ENCODE results near the gene CASKIN1.

Gene CASKIN1

GRCh38 chr16:2147378-2147777, 49.0 kb downstream of the CASKIN1 start:
- no peak overlapping the region for H3K4me3 ChIP-seq (ENCODE audit: low read depth in 1 of 2, low read length in 2 of 2)
- no peak overlapping the region for H3K4me2 ChIP-seq (ENCODE audit: insufficient read depth, low read length)
- ATAC-seq (ENCODE audit: insufficient read depth, low read depth) (no peak), DNase-seq (no peak)
- no peak overlapping the region for H3K9ac ChIP-seq (ENCODE audit: low read depth, low read length)
- no peak overlapping the region for H2AFZ ChIP-seq (ENCODE audit: low read depth, low read length)
- H4K20me1 ChIP-seq (ENCODE audit: insufficient read depth, low read length) = peaks cover 46% of the 10 kb centered on the region
- peaks cover 4% of the 10 kb centered on the region; the same call in 1 of the 2 replicates for H3K79me2 ChIP-seq (ENCODE audit: insufficient read depth, low read length)
- H3K27me3 ChIP-seq (ENCODE audit: insufficient read depth, low read length, poor library complexity) = no peaks in the 10 kb centered on the region
- peaks cover 22% of the 10 kb centered on the region for H3K4me1 ChIP-seq (ENCODE audit: insufficient read depth, low read length)
- peaks cover 7% of the 10 kb centered on the region; the same call in 1 of the 2 replicates for H3K36me3 ChIP-seq (ENCODE audit: insufficient read depth, low read length)
- TF ChIP-seq, protein P1, sequence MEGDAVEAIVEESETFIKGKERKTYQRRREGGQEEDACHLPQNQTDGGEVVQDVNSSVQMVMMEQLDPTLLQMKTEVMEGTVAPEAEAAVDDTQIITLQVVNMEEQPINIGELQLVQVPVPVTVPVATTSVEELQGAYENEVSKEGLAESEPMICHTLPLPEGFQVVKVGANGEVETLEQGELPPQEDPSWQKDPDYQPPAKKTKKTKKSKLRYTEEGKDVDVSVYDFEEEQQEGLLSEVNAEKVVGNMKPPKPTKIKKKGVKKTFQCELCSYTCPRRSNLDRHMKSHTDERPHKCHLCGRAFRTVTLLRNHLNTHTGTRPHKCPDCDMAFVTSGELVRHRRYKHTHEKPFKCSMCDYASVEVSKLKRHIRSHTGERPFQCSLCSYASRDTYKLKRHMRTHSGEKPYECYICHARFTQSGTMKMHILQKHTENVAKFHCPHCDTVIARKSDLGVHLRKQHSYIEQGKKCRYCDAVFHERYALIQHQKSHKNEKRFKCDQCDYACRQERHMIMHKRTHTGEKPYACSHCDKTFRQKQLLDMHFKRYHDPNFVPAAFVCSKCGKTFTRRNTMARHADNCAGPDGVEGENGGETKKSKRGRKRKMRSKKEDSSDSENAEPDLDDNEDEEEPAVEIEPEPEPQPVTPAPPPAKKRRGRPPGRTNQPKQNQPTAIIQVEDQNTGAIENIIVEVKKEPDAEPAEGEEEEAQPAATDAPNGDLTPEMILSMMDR (IDR thresholded peaks at IDR 0.05; ENCODE audit: borderline replicate concordance, extremely low read depth, low read length, poor library complexity, severe bottlenecking) = no peak
- TF ChIP-seq EZH2 (IDR thresholded peaks at IDR 0.05; ENCODE audit: borderline replicate concordance, low read depth, low read length, severe bottlenecking) = no peak
- H3K9me3 ChIP-seq (ENCODE audit: insufficient read depth, low read length, severe bottlenecking) = no peaks in the 10 kb centered on the region
- no peak overlapping the region for H3K27ac ChIP-seq (ENCODE audit: low read length)

GRCh38 chr16:2145843-2146242, 50.6 kb downstream of the CASKIN1 start:
- H3K4me3 ChIP-seq (ENCODE audit: low read depth in 1 of 2, low read length in 2 of 2) = no peak overlapping the region
- no peak for TF ChIP-seq EZH2 (IDR thresholded peaks at IDR 0.05; ENCODE audit: borderline replicate concordance, low read depth, low read length, severe bottlenecking)
- TF ChIP-seq, protein P1 (IDR thresholded peaks at IDR 0.05; ENCODE audit: borderline replicate concordance, extremely low read depth, low read length, poor library complexity, severe bottlenecking) = no peak
- H3K4me1 ChIP-seq (ENCODE audit: insufficient read depth, low read length) = peaks cover 17% of the 10 kb centered on the region
- H4K20me1 ChIP-seq (ENCODE audit: insufficient read depth, low read length) = peaks cover 32% of the 10 kb centered on the region
- no peaks in the 10 kb centered on the region for H3K27me3 ChIP-seq (ENCODE audit: insufficient read depth, low read length, poor library complexity)
- H3K4me2 ChIP-seq (ENCODE audit: insufficient read depth, low read length) = no peak overlapping the region
- DNase-seq (no peak), ATAC-seq (ENCODE audit: insufficient read depth, low read depth) (no peak)
- H2AFZ ChIP-seq (ENCODE audit: low read depth, low read length) = no peak overlapping the region
- no peak overlapping the region for H3K9ac ChIP-seq (ENCODE audit: low read depth, low read length)
- no peaks in the 10 kb centered on the region for H3K79me2 ChIP-seq (ENCODE audit: insufficient read depth, low read length)
- H3K27ac ChIP-seq (ENCODE audit: low read length) = no peak overlapping the region
- no peaks in the 10 kb centered on the region for H3K36me3 ChIP-seq (ENCODE audit: insufficient read depth, low read length)
- no peaks in the 10 kb centered on the region for H3K9me3 ChIP-seq (ENCODE audit: insufficient read depth, low read length, severe bottlenecking)

DNA sequence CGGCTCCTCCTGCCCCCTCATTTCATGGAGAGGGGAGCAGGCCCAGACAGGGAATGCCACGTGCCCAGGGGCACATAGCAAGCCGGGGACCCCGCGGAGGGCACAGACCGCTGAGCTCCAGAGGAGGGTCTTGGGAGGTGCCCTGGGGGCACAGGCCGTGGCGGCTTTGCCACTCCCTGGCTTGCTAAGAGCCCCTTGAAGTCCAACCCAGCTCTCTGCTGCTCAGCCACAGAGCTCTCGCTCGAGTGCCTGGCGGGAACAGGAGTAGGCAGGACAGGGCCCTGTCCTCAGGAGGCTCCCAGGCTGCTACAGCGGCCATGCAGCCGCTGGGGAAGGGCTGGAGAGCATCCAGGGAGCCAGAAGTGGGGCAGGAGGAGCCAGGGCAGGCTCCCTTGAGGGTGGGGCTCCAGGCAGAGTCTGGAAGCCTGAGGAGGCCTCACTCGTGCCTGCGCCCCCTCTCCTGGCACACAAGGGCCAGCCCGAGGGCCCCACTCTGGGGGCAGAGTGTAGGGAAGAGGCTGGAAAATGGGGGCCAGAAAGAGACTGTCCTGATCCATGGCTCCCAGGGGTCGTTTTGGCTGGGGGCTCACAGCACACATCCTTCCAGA, 52.4 kb downstream of the CASKIN1 start:
- Histone ChIP-seq H4K20me1 (ENCODE audit: insufficient read depth, low read length) (peaks cover 13% of the 10 kb centered on the region), H3K36me3 (ENCODE audit: insufficient read depth, low read length) (no peaks in the 10 kb centered on the region), H3K9me3 (ENCODE audit: insufficient read depth, low read length, severe bottlenecking) (no peaks in the 10 kb centered on the region), H3K4me3 (ENCODE audit: low read depth in 1 of 2, low read length in 2 of 2) (no peak overlapping the region), H3K27ac (ENCODE audit: low read length) (no peak overlapping the region), H3K9ac (ENCODE audit: low read depth, low read length) (no peak overlapping the region), H3K4me2 (ENCODE audit: insufficient read depth, low read length) (no peak overlapping the region), H3K27me3 (ENCODE audit: insufficient read depth, low read length, poor library complexity) (no peaks in the 10 kb centered on the region), H3K79me2 (ENCODE audit: insufficient read depth, low read length) (no peaks in the 10 kb centered on the region), H2AFZ (ENCODE audit: low read depth, low read length) (no peak overlapping the region), H3K4me1 (ENCODE audit: insufficient read depth, low read length) (peaks cover 14% of the 10 kb centered on the region)
- ATAC-seq (ENCODE audit: insufficient read depth, low read depth) (no peak), DNase-seq (no peak)
- TF ChIP-seq, protein P1 (IDR thresholded peaks at IDR 0.05; ENCODE audit: borderline replicate concordance, extremely low read depth, low read length, poor library complexity, severe bottlenecking) = no peak
- no peak for TF ChIP-seq EZH2 (IDR thresholded peaks at IDR 0.05; ENCODE audit: borderline replicate concordance, low read depth, low read length, severe bottlenecking)

Measured in DND-41 (cell line).